GM18499 (cell line): ENCODE measurements around the gene SYT3.
"Not testable (repeated sequence)": the region's sequence is repeated elsewhere in the genome, so short reads cannot be mapped to it uniquely, and the experiment has no call there.

Experiments
- ATAC-seq: cut with Tn5 transposase; IDR thresholded peaks from one replicate; pipeline ENCODE4 v1.9.1; 2021; ENCODE audit warnings: moderate number of reproducible peaks; ENCODE audit not compliant: insufficient read depth, unreplicated experiment

The SYT3 gene

GRCh38 chr19:50644315-50644915 is 4.7 kb upstream of the SYT3 start:
- no peak for ATAC-seq

- ATAC-seq, result no peak
These were observed 687 bp upstream of the SYT3 start for GRCh38 chr19:50640368-50640767.

DNA sequence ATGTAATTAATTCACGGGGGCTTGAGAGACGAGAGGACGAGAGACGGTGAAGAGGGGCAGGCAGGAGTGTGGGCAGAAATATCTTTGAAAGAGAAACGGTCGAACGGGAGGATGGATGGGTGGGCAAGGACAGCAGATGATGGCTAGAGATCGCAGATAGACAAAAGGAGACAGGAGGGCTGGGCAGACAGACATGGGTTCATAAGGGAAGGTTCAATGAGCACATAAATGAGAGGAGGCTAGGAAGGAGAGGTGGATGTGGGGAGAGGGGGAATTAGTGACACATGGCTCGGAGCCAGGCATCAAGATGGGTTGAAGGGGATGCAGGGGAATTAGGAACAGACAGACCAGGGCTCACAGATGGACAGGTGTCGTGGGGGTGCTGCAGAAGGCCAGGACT is 1.1 kb downstream of the SYT3 start:
- ATAC-seq, result no peak

DNA sequence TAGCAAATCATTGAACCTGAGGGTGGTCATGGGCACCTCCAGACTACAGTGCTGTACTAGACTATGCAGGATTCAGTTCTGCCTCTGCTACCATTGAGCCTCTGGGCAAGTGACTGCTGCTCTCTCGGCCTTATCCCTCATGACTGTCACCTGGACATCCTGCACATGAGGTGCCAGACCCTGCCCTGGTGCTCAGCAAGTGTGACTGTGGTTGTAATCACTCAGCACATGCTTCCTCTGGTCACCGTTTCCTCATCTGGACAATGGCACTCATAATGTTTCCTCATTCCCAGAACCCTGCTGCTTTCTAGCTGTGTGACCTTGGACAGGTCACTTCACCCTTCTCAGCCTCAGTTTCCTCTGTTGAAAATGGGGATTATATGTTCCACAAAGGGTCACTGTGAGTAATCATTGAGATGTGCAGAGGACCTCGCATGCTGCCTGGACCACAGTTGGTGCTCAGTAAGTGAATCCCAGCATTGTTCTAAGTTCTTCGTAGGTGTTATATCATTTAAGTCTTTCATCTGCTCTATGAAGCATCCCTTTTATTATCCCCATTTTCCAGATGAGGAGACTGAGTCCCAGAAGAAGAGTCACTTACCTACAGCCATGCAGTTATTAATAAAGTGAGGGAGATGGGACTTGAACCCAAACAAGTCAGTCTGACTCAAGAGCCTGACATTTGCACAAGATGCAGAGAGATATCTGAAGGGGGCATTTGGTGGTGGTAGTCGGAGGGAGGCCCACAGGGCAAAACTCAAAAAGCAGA is 3.2 kb downstream of the SYT3 start:
- no peak for ATAC-seq

DNA sequence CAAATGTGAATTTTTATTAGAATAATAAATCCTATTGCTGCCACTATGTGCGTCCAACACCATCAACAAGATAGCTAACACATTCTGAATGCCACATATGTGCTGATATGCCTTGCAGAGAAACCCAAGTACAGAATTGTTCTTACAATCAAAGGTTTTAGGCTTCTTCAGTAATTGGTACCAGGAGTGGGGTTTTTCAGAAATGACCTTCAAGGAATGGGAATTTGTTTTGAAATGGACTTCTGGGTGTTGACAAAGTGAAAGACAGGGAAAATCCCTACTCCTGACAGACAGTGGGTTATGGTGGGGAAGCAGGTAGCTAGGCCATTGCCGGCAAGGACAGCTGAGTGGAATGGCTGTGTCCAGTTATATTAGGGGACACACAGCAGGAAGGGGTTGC is 5.7 kb downstream of the SYT3 start:
- no peak for ATAC-seq

- ATAC-seq, result no peak
These were observed 6.3 kb downstream of the SYT3 start for GRCh38 chr19:50633359-50633758.

GRCh38 chr19:50632151-50632835 is 7.4 kb downstream of the SYT3 start:
- no peak for ATAC-seq

GRCh38 chr19:50629801-50630200 is 9.9 kb downstream of the SYT3 start:
- ATAC-seq, result no peak

DNA sequence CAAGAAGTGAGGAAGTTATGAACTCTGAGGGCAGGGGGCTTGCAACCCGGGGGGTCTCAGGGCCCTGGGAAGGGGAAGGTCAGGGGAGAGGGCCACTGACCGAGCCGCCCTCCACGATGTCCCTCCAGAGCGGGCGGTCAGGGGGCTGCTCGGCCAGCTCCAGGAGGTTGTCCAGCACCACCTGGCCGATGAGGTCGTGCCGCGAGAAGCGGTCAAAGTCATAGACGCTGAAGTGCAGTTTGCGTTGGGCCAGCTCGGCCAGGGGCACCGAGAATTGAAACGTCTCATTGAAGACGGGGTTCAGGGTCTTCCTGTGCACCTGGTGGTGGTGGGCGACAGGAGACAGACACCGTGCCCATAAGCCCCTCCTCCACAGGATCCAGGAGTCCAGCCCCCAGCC is 10.5 kb downstream of the SYT3 start:
- ATAC-seq, result no peak

DNA sequence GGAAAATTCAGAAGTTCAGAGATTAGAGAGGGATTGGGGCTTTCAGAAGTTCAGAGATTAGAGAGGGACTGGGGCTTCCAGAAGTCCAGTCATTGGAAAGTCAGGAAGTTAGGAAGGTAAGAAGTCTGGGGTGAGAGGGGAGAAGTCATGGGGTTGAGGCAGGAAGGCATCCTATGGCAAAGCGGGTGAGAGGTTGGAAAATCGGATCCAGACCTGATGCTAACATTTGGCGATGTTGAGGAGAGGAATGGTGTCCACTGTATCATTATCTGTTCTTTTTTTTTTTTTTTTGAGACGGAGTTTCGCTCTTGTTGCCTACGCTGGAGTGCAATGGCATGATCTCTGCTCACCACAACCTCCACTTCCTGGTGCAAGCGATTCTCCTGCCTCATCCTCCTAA is 11.1 kb downstream of the SYT3 start:
- ATAC-seq, result no peak

- ATAC-seq, result no peak
These were observed 11.5 kb downstream of the SYT3 start for GRCh38 chr19:50628146-50628545.

GRCh38 chr19:50626795-50627194 is 12.9 kb downstream of the SYT3 start:
- no peak for ATAC-seq

- ATAC-seq, result no peak
These were observed 13.7 kb downstream of the SYT3 start for GRCh38 chr19:50626011-50626410.

- ATAC-seq, result no peak
These were observed 14.6 kb downstream of the SYT3 start for GRCh38 chr19:50624949-50625600.

GRCh38 chr19:50620394-50620906 is 19.2 kb downstream of the SYT3 start:
- not testable (repeated sequence) for ATAC-seq

DNA sequence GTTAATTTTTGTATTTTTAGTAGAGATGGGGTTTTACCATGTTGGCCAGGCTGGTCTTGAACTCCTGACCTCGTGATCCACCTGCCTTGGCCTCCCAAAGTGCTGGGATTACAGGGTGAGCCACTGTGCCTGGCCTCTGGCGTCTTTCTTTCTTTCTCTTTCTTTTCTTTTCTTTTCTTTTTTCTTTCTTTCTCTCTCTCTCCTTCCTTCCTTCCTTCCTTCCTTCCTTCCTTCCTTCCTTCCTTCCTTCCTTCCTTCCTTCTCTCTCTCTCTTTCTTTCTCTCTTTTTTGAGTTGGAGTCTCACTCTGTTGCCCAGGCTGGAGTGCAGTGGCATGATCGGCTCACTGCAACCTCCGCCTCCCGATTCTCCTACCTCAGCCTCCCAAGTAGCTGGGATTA is 20.5 kb downstream of the SYT3 start:
- not testable (repeated sequence) for ATAC-seq

- not testable (repeated sequence) for ATAC-seq
These were observed 21.3 kb downstream of the SYT3 start for GRCh38 chr19:50618379-50618778.

GRCh38 chr19:50612504-50613404 is 26.9 kb downstream of the SYT3 start:
- ATAC-seq, result not testable (repeated sequence)

DNA sequence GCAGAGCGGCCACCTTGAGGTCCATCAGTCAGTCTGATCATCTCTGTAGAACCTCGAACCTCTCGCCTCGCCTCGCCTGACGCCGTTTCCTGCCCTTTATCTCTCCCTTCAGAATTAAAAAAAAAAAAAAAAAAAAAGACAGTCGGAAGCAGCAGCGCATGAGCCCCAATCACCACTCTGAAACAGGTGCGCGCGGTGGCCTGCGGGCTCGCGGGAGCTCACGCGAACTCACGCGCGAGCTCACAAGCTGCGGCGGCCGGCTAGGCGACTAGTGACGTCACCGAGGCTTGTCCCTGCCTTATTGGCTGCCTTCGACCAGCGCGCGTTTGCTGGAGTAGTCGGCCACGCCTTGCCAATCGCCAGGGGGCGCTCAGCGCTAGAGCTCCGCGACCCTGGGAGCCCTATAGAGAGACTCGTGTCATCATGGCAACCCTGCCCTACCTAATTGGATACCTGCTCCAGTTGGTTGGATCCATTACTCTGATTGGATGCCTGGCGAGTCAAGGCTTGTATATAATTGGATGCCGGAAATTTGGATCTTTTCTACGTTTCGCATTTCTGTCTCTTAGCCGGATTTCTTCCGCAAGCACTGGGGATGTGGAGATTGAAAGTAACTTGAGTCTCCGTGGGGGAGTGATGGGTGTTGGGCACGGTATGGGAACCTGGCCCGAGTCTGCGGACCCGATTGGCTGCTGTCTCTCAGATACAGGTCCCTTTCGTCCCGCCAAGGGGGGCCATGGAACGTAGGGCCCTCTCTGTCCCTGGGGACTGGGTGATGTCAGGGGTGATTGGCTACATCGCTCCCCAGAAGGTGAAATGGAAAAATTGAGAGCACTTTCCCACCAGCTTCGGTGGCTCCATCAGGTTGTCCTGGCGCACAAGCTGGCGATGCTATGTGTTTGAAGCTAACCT is 31.6 kb downstream of the SYT3 start:
- ATAC-seq, result no peak
